OCI-LY3 (cell line): ENCODE measurements around the gene TXNDC11.

ENCODE experiments used
- H2AFZ ChIP-seq: fragments of 200-600, 300-600 bp; shearing (Covaris generic); 2 replicates; pipeline ENCODE4 v1.6.0; 2014; ENCODE audit warnings: antibody characterized with exemption, low read depth, low read length
- H3K27ac ChIP-seq: fragments of 200-600, 300-600 bp; sonication (generic); 2 replicates; pipeline ENCODE4 v1.5.1; 2014; ENCODE audit warnings: mild to moderate bottlenecking, low read length, moderate library complexity, mixed read lengths
- H3K27me3 ChIP-seq: fragments of 200-600, 300-600 bp; sonication (generic); 2 replicates; pipeline ENCODE4 v1.6.1; 2014; ENCODE audit warnings: low read depth, low read length, mixed read lengths
- H3K36me3 ChIP-seq: fragments of 200-600, 300-600 bp; sonication (generic); replicated peaks from 2 replicates; pipeline ENCODE3; 2014; ENCODE audit warnings: low read depth, low read length, mixed read lengths
- H3K4me1 ChIP-seq: fragments of 300-600, 200-600 bp; sonication (generic); 2 replicates; pipeline ENCODE4 v1.6.1; 2014; ENCODE audit warnings: low read length, mixed read lengths
- H3K4me2 ChIP-seq: fragments of 200-600, 300-600 bp; sonication (generic); 2 replicates; pipeline ENCODE4 v1.6.1; 2014; ENCODE audit warnings: low read length, mixed read lengths
- H3K4me3 ChIP-seq: fragments of 300-600, 200-600 bp; sonication (generic); 2 replicates; pipeline ENCODE4 v1.5.1; 2014; ENCODE audit warnings: antibody characterized with exemption, mild to moderate bottlenecking, low read length, moderate library complexity
- H3K79me2 ChIP-seq: fragments of 300-600, 200-600 bp; shearing (Covaris generic); 2 replicates; pipeline ENCODE4 v1.6.1; 2014; ENCODE audit warnings: mild to moderate bottlenecking, low read length, mixed read lengths
- H3K9ac ChIP-seq: fragments of 300-600, 200-600 bp; shearing (Covaris generic); 2 replicates; pipeline ENCODE4 v1.6.0; 2014; ENCODE audit warnings: mild to moderate bottlenecking, low read length, moderate library complexity
- H3K9me3 ChIP-seq: fragments of 200-600, 300-600 bp; shearing (Covaris generic); 2 replicates; pipeline ENCODE4 v1.6.1; 2014; ENCODE audit warnings: low read length, mixed read lengths; ENCODE audit not compliant: insufficient read depth
- H4K20me1 ChIP-seq: fragments of 200-600, 300-600 bp; sonication (generic); 2 replicates; pipeline ENCODE4 v1.6.1; 2016; ENCODE audit warnings: low read length, mixed read lengths; ENCODE audit not compliant: insufficient read depth
- EZH2phosphoT487 ChIP-seq: fragments of 200-600 bp; shearing (Covaris generic); IDR thresholded peaks from 2 replicates; pipeline ENCODE4 v1.6.1; 2018; ENCODE audit warnings: antibody characterized with exemption, mixed run types, low read depth
- TF ChIP-seq, protein P1 (sequence below): fragments of 200-600, 300-600 bp; sonication (generic); IDR thresholded peaks from 2 replicates; pipeline ENCODE4 v1.5.1; 2014; ENCODE audit warnings: antibody characterized with exemption, low read length, low read depth

TXNDC11 gene

DNA sequence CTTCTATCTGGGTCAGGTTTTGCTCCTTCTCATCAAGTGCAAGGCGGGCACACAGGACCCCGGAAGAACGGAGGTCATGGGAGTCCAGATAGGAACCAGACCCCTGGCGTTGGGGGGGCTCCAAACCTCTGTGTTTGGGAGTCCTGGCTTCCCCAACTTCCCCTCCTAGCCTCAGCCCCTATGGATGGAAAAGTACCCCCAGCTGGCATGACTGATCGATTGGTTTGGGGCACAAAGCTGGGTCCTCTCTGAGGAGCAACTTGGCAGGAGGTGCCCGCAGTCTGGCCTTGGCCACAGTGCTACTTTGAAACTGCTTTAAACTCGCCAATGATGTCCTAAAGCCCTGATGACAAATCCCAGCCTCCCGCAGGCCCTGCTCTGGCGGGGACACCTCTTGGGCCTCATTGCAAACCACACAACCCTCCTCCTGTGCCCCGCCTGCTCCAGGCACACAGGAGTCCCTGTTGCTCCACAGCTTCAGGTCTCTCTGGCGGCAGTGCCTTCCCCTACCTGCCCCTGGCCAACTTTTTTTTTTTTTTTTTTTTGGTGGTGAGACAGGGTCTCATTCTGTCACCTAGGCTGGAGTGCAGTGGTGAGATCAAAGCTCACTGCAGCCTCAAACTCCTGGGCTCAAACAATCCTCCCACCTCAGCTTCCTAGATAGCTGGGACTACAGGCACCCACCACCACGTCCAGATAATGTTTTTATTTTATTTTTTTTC is 112.5 kb downstream of the TXNDC11 start:
- peaks cover 3% of the 10 kb centered on the region; the same call in 1 of the 2 replicates for H3K4me1 ChIP-seq

More for the DNA sequence above, 112.5 kb downstream of the TXNDC11 start:
- no peak overlapping the region for H3K4me3 ChIP-seq
- no peak overlapping the region for H3K27ac ChIP-seq
- no peaks in the 10 kb centered on the region for H3K79me2 ChIP-seq
- H3K4me2 ChIP-seq, result no peak overlapping the region
- no peaks in the 10 kb centered on the region for H3K36me3 ChIP-seq
- no peaks in the 10 kb centered on the region for H3K9me3 ChIP-seq
- no peak overlapping the region for H2AFZ ChIP-seq
- H3K27me3 ChIP-seq, result no peaks in the 10 kb centered on the region
- no peak overlapping the region for H3K9ac ChIP-seq
- TF ChIP-seq, protein P1, sequence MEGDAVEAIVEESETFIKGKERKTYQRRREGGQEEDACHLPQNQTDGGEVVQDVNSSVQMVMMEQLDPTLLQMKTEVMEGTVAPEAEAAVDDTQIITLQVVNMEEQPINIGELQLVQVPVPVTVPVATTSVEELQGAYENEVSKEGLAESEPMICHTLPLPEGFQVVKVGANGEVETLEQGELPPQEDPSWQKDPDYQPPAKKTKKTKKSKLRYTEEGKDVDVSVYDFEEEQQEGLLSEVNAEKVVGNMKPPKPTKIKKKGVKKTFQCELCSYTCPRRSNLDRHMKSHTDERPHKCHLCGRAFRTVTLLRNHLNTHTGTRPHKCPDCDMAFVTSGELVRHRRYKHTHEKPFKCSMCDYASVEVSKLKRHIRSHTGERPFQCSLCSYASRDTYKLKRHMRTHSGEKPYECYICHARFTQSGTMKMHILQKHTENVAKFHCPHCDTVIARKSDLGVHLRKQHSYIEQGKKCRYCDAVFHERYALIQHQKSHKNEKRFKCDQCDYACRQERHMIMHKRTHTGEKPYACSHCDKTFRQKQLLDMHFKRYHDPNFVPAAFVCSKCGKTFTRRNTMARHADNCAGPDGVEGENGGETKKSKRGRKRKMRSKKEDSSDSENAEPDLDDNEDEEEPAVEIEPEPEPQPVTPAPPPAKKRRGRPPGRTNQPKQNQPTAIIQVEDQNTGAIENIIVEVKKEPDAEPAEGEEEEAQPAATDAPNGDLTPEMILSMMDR, result no peak
- no peak for TF ChIP-seq EZH2phosphoT487
- H4K20me1 ChIP-seq, result no peaks in the 10 kb centered on the region
